ENCODE data around the gene CRACR2B. TPM values are rescaled to one million over a fixed set of nuclear protein-coding genes. Genes with fewer than 3 reads are reported as not detected.
A peak's percentile ranks its signal among the peaks of the same experiment; 100 is the strongest.

The CRACR2B gene
- total RNA-seq, 1 experiment from 2014 or later = 0.48 TPM

GRCh38 chr11:788009-788640 is 39.6 kb upstream of the CRACR2B start:
- peak; percentile 66 for DNase-seq
- Histone ChIP-seq H3K4me3 (ENCODE audit: low read length) (peak overlapping the region; percentile 83), H3K9me2 (replicated peaks; ENCODE audit: insufficient read depth, low read length) (no peaks in the 10 kb centered on the region), H3K9me3 (ENCODE audit: low read length) (no peaks in the 10 kb centered on the region), H2AFZ (ENCODE audit: low read length) (no peak overlapping the region), H3K27ac (ENCODE audit: low read length) (peak overlapping the region; percentile 81), H3K79me2 (ENCODE audit: low read length) (peaks cover 18% of the 10 kb centered on the region), H3K27me3 (ENCODE audit: low read length) (no peaks in the 10 kb centered on the region), H4K20me1 (ENCODE audit: insufficient read depth, low read depth, low read length) (peaks cover 5% of the 10 kb centered on the region; the same call in 1 of the 2 replicates), H3K36me3 (ENCODE audit: insufficient read depth, low read length) (0 out of 2 replicates have a peak, but pooled peaks cover 6% of the 10 kb centered on the region), H3K4me2 (ENCODE audit: low read depth, low read length, poor library complexity, severe bottlenecking) (peak overlapping the region; percentile 86), H3K4me1 (ENCODE audit: low read length) (peaks cover 51% of the 10 kb centered on the region), H3K9ac (ENCODE audit: low read length) (peak overlapping the region; percentile 90)

- H3K79me2 ChIP-seq (ENCODE audit: low read length) = peaks cover 19% of the 10 kb centered on the region
- H3K4me1 ChIP-seq (ENCODE audit: low read length) = peaks cover 51% of the 10 kb centered on the region
- no peaks in the 10 kb centered on the region for H3K27me3 ChIP-seq (ENCODE audit: low read length)
- peaks cover 7% of the 10 kb centered on the region; the same call in 1 of the 2 replicates for H4K20me1 ChIP-seq (ENCODE audit: insufficient read depth, low read depth, low read length)
- 0 out of 2 replicates have a peak, but pooled peaks cover 3% of the 10 kb centered on the region for H3K36me3 ChIP-seq (ENCODE audit: insufficient read depth, low read length)
- H3K9me3 ChIP-seq (ENCODE audit: low read length) = no peaks in the 10 kb centered on the region
- peak; percentile 85 for DNase-seq
- peak overlapping the region; percentile 90 for H3K9ac ChIP-seq (ENCODE audit: low read length)
- H3K27ac ChIP-seq (ENCODE audit: low read length) = peak overlapping the region; percentile 81
- H3K9me2 ChIP-seq (replicated peaks; ENCODE audit: insufficient read depth, low read length) = no peaks in the 10 kb centered on the region
- H2AFZ ChIP-seq (ENCODE audit: low read length) = no peak overlapping the region
- H3K4me3 ChIP-seq (ENCODE audit: low read length) = peak overlapping the region; percentile 83
- peak overlapping the region; percentile 86 for H3K4me2 ChIP-seq (ENCODE audit: low read depth, low read length, poor library complexity, severe bottlenecking)
These were observed 38.5 kb upstream of the CRACR2B start for GRCh38 chr11:788953-789940.

- Histone ChIP-seq H3K4me1 (ENCODE audit: low read length) (peaks cover 57% of the 10 kb centered on the region), H3K4me2 (ENCODE audit: low read depth, low read length, poor library complexity, severe bottlenecking) (peak within 1 kb of the TSS; percentile 86), H2AFZ (ENCODE audit: low read length) (no peak within 1 kb of the TSS), H3K9ac (ENCODE audit: low read length) (peak within 1 kb of the TSS; percentile 90), H3K36me3 (ENCODE audit: insufficient read depth, low read length) (0 out of 2 replicates have a peak, but pooled peaks cover 3% of the 10 kb centered on the region), H3K27ac (ENCODE audit: low read length) (peak within 1 kb of the TSS; percentile 81), H3K9me3 (ENCODE audit: low read length) (no peaks in the 10 kb centered on the region), H3K27me3 (ENCODE audit: low read length) (no peaks in the 10 kb centered on the region), H4K20me1 (ENCODE audit: insufficient read depth, low read depth, low read length) (peaks cover 12% of the 10 kb centered on the region; the same call in 1 of the 2 replicates), H3K9me2 (replicated peaks; ENCODE audit: insufficient read depth, low read length) (no peaks in the 10 kb centered on the region), H3K4me3 (ENCODE audit: low read length) (peak within 1 kb of the TSS; percentile 83), H3K79me2 (ENCODE audit: low read length) (peaks cover 26% of the 10 kb centered on the region)
- peak; percentile 93 for DNase-seq
These were observed 37.8 kb upstream of the CRACR2B start, which contains the start of gene CEND1 for GRCh38 chr11:789943-790342. Gene CEND1, minus strand, starts transcription at chr11:790090. Its CDS starts 1,514 bp downstream, at chr11:788576.

GRCh38 chr11:790721-791564 is 36.8 kb upstream of the CRACR2B start:
- Histone ChIP-seq H3K4me2 (ENCODE audit: low read depth, low read length, poor library complexity, severe bottlenecking) (peak overlapping the region; percentile 86), H3K9me2 (replicated peaks; ENCODE audit: insufficient read depth, low read length) (no peaks in the 10 kb centered on the region), H4K20me1 (ENCODE audit: insufficient read depth, low read depth, low read length) (peaks cover 15% of the 10 kb centered on the region; the same call in 1 of the 2 replicates), H3K4me1 (ENCODE audit: low read length) (peaks cover 62% of the 10 kb centered on the region), H3K36me3 (ENCODE audit: insufficient read depth, low read length) (0 out of 2 replicates have a peak, but pooled peaks cover 3% of the 10 kb centered on the region), H3K27me3 (ENCODE audit: low read length) (no peaks in the 10 kb centered on the region), H2AFZ (ENCODE audit: low read length) (no peak overlapping the region), H3K9ac (ENCODE audit: low read length) (peak overlapping the region; percentile 90), H3K79me2 (ENCODE audit: low read length) (peaks cover 32% of the 10 kb centered on the region), H3K27ac (ENCODE audit: low read length) (peak overlapping the region; percentile 81), H3K4me3 (ENCODE audit: low read length) (peak overlapping the region; percentile 83; the same call in 1 of the 2 replicates), H3K9me3 (ENCODE audit: low read length) (no peaks in the 10 kb centered on the region)
- DNase-seq = peak; percentile 88

- Histone ChIP-seq H3K4me3 (ENCODE audit: low read length) (no peak overlapping the region), H3K4me1 (ENCODE audit: low read length) (peaks cover 61% of the 10 kb centered on the region), H3K9me2 (replicated peaks; ENCODE audit: insufficient read depth, low read length) (no peaks in the 10 kb centered on the region), H3K9ac (ENCODE audit: low read length) (no peak overlapping the region), H3K27me3 (ENCODE audit: low read length) (no peaks in the 10 kb centered on the region), H2AFZ (ENCODE audit: low read length) (no peak overlapping the region), H3K9me3 (ENCODE audit: low read length) (no peaks in the 10 kb centered on the region), H4K20me1 (ENCODE audit: insufficient read depth, low read depth, low read length) (peaks cover 16% of the 10 kb centered on the region; the same call in 1 of the 2 replicates), H3K36me3 (ENCODE audit: insufficient read depth, low read length) (0 out of 2 replicates have a peak, but pooled peaks cover 3% of the 10 kb centered on the region), H3K79me2 (ENCODE audit: low read length) (peaks cover 40% of the 10 kb centered on the region), H3K4me2 (ENCODE audit: low read depth, low read length, poor library complexity, severe bottlenecking) (no peak overlapping the region), H3K27ac (ENCODE audit: low read length) (no peak overlapping the region)
- no peak for DNase-seq
These were observed 35.8 kb upstream of the CRACR2B start for GRCh38 chr11:791658-792534.

GRCh38 chr11:792535-792821 is 35.2 kb upstream of the CRACR2B start:
- H3K4me3 ChIP-seq (ENCODE audit: low read length) = no peak overlapping the region
- H4K20me1 ChIP-seq (ENCODE audit: insufficient read depth, low read depth, low read length) = peaks cover 18% of the 10 kb centered on the region; the same call in 1 of the 2 replicates
- 0 out of 2 replicates have a peak, but pooled peaks cover 3% of the 10 kb centered on the region for H3K36me3 ChIP-seq (ENCODE audit: insufficient read depth, low read length)
- no peak overlapping the region for H2AFZ ChIP-seq (ENCODE audit: low read length)
- peaks cover 57% of the 10 kb centered on the region for H3K4me1 ChIP-seq (ENCODE audit: low read length)
- no peak overlapping the region for H3K4me2 ChIP-seq (ENCODE audit: low read depth, low read length, poor library complexity, severe bottlenecking)
- H3K79me2 ChIP-seq (ENCODE audit: low read length) = peaks cover 42% of the 10 kb centered on the region
- no peak for DNase-seq
- no peaks in the 10 kb centered on the region for H3K9me3 ChIP-seq (ENCODE audit: low read length)
- no peaks in the 10 kb centered on the region for H3K9me2 ChIP-seq (replicated peaks; ENCODE audit: insufficient read depth, low read length)
- no peaks in the 10 kb centered on the region for H3K27me3 ChIP-seq (ENCODE audit: low read length)
- no peak overlapping the region for H3K9ac ChIP-seq (ENCODE audit: low read length)
- H3K27ac ChIP-seq (ENCODE audit: low read length) = no peak overlapping the region

GRCh38 chr11:792873-793272 is 34.8 kb upstream of the CRACR2B start:
- Histone ChIP-seq H3K4me2 (ENCODE audit: low read depth, low read length, poor library complexity, severe bottlenecking) (no peak overlapping the region), H3K36me3 (ENCODE audit: insufficient read depth, low read length) (0 out of 2 replicates have a peak, but pooled peaks cover under 1% of the 10 kb centered on the region), H3K79me2 (ENCODE audit: low read length) (peaks cover 42% of the 10 kb centered on the region), H4K20me1 (ENCODE audit: insufficient read depth, low read depth, low read length) (peaks cover 18% of the 10 kb centered on the region; the same call in 1 of the 2 replicates), H3K27me3 (ENCODE audit: low read length) (no peaks in the 10 kb centered on the region), H3K4me1 (ENCODE audit: low read length) (peaks cover 53% of the 10 kb centered on the region), H2AFZ (ENCODE audit: low read length) (no peak overlapping the region), H3K9me3 (ENCODE audit: low read length) (no peaks in the 10 kb centered on the region), H3K27ac (ENCODE audit: low read length) (no peak overlapping the region), H3K4me3 (ENCODE audit: low read length) (no peak overlapping the region), H3K9ac (ENCODE audit: low read length) (no peak overlapping the region), H3K9me2 (replicated peaks; ENCODE audit: insufficient read depth, low read length) (no peaks in the 10 kb centered on the region)
- no peak for DNase-seq
